NCI-H1105 treated with DMSO at 0.1 percent for 48 hours (cell line): ENCODE data around the gene PARP8.

Experiments used
- DNase-seq: peaks from one replicate; lab custom pipeline; 2025; lab: John Stamatoyannopoulos, UW

The PARP8 gene

GRCh38 chr5:50846261-50846660, 179.8 kb downstream of the PARP8 start:
- no peak for DNase-seq

- DNase-seq, result no peak
Measured at GRCh38 chr5:50849554-50849953, 183.1 kb downstream of the PARP8 start.

- DNase-seq, result no peak
Measured at GRCh38 chr5:50853151-50853550, 186.7 kb downstream of the PARP8 start.

GRCh38 chr5:50854082-50854481, 187.6 kb downstream of the PARP8 start:
- no peak for DNase-seq

GRCh38 chr5:50855001-50855400, 188.6 kb downstream of the PARP8 start:
- DNase-seq, result no peak

GRCh38 chr5:50856401-50857119, 190.1 kb downstream of the PARP8 start:
- no peak for DNase-seq

- no peak for DNase-seq
Measured at GRCh38 chr5:50863534-50864170, 197.2 kb downstream of the PARP8 start.

- no peak for DNase-seq
Measured at GRCh38 chr5:50864466-50864865, 198.0 kb downstream of the PARP8 start.

- no peak for DNase-seq
Measured at GRCh38 chr5:50866415-50866814, 200.0 kb downstream of the PARP8 start.

- DNase-seq, result no peak
Measured at GRCh38 chr5:50867140-50867539, 200.7 kb downstream of the PARP8 start.

GRCh38 chr5:50873595-50874277, 207.3 kb downstream of the PARP8 start:
- no peak for DNase-seq

GRCh38 chr5:50874306-50875001, 208.0 kb downstream of the PARP8 start:
- no peak for DNase-seq

GRCh38 chr5:50875002-50875344, 208.5 kb downstream of the PARP8 start:
- no peak for DNase-seq

- DNase-seq, result no peak
Measured at GRCh38 chr5:50878470-50878869, 212.0 kb downstream of the PARP8 start.

- DNase-seq, result no peak
Measured at GRCh38 chr5:50881407-50881806, 215.0 kb downstream of the PARP8 start.

GRCh38 chr5:50886657-50887345, 220.4 kb downstream of the PARP8 start:
- DNase-seq, result peak; percentile 28

GRCh38 chr5:50887889-50888633, 221.6 kb downstream of the PARP8 start:
- no peak for DNase-seq

- no peak for DNase-seq
Measured at GRCh38 chr5:50888751-50889150, 222.3 kb downstream of the PARP8 start.

- DNase-seq, result peak; percentile 42
Measured at GRCh38 chr5:50889790-50890189, 223.4 kb downstream of the PARP8 start.
